ENCODE data around the gene CYP4F8. TPM values are rescaled to one million over a fixed set of nuclear protein-coding genes. Genes with fewer than 3 reads are reported as not detected.
"Not testable (repeated sequence)": the region's sequence is repeated elsewhere in the genome, so short reads cannot be mapped to it uniquely, and the experiment has no call there.

The CYP4F8 gene
- total RNA-seq, 2 donors from 2014 or later: 0.09 TPM; not detected in 1

DNA sequence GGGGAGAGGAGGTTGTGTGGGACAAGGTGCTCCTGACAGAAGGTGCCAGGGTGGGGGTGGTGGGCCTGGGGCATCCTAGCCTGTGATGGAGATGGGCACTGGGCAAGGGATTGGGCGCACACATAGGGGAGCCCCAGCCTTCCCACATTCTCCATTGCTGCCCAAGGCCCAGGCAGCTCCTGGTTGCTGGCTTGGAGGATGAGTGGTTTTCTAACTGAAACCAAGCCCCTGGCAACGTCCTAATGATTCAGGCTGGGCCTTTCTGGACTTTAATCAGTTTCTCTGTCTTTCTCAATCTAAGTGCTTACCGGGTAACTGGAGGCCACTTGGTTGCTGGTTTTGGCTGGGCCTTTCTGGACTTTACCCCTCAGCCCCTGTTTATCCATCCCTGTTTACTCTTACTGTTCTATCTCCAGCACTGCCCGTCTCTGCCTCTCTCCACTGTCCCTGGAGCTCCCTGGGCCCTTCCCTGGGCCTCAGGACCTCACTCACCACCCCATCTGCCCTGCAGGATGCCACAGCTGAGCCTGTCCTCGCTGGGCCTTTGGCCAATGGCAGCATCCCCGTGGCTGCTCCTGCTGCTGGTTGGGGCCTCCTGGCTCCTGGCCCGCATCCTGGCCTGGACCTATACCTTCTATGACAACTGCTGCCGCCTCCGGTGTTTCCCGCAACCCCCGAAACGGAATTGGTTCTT is 26.0 kb downstream of the CYP4F8 start:
- intact Hi-C loops (cut with DNase I, micrococcal nuclease): no loop called here
- peak; percentile 68 for ATAC-seq
- DNase-seq: peak; percentile 28 to 53

- intact Hi-C loops (cut with DNase I, micrococcal nuclease): no loop called here
- no peak for ATAC-seq
- no peak for DNase-seq
Observed at GRCh38 chr19:15641901-15642491, 27.0 kb downstream of the CYP4F8 start.

DNA sequence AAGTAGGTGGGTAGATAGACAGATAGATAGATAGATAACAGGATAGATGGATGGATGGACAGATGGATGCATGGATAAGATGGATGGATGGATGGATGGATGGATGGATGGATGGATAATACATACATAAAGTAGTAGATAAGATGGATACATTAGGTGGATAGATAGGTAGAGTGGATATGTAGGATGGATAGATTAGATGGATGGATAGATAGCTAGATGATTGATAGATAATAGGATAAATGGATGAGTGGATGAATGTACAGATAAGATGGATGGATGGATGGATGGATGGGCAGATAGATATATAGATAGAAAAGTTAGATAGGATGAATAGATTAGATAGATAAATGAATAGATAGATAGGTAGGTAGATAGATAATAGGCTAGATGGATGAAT is 27.8 kb downstream of the CYP4F8 start:
- DNase-seq (no peak), ATAC-seq (no peak)
- intact Hi-C loops (cut with DNase I, micrococcal nuclease): no loop called here

DNA sequence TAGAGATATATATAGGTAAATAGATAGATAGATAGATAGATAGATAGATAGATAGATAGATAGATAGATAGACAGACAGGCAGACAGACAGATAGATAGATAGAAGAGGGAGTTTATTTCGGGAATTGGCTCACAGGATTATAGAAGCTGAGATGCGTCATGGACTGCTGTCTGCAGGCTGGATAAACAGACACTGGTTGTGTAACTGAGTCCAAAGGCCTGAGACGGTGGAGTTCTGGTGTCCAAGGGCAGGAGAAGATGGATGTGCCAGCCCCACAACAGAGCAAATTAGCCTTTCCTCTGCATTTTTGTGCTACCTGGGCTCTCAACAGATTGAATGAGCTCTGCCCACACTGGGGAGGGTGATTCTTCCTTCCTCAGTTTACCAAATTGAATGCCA is 28.4 kb downstream of the CYP4F8 start:
- DNase-seq: no peak
- intact Hi-C loops (cut with DNase I, micrococcal nuclease): no loop called here
- ATAC-seq: no peak

GRCh38 chr19:15644066-15644741 is 29.2 kb downstream of the CYP4F8 start:
- ATAC-seq: no peak
- intact Hi-C loops (cut with DNase I, micrococcal nuclease): no loop called here
- no peak for DNase-seq

GRCh38 chr19:15644816-15645215 is 29.8 kb downstream of the CYP4F8 start:
- intact Hi-C loops (cut with DNase I, micrococcal nuclease): loop anchor here in 1 of 2 donors (5.0 kb wide), 1 partner anchor 367 kb away; no protein-coding TSS in a partner anchor
- ATAC-seq: no peak
- DNase-seq: no peak

- no peak for ATAC-seq
- intact Hi-C loops (cut with DNase I, micrococcal nuclease): loop anchor here in 1 of 2 donors (5.0 kb wide), 1 partner anchor 363 kb away; no protein-coding TSS in a partner anchor
- DNase-seq: no peak
Observed at GRCh38 chr19:15649526-15649925, 34.5 kb downstream of the CYP4F8 start.

DNA sequence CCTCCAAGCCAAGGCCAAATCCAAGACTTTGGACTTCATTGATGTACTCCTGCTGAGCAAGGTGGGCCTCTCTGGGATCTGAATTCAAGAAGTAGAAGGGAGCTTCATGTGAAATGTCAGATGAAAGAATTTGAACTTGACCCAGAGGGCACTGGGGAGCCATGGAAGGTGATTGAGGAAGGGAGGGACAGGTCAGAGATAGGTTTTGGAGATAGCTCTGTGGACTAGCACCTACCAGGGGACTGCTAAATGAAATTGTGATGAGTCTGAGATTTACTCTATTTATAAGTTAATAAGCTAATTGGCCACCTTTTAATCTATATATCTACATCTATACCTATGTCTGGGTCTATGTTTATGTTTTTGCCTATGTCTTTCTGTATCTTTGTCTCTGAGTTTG is 35.1 kb downstream of the CYP4F8 start:
- DNase-seq; intact Hi-C loops (cut with DNase I, micrococcal nuclease); ATAC-seq: not testable (repeated sequence)

DNA sequence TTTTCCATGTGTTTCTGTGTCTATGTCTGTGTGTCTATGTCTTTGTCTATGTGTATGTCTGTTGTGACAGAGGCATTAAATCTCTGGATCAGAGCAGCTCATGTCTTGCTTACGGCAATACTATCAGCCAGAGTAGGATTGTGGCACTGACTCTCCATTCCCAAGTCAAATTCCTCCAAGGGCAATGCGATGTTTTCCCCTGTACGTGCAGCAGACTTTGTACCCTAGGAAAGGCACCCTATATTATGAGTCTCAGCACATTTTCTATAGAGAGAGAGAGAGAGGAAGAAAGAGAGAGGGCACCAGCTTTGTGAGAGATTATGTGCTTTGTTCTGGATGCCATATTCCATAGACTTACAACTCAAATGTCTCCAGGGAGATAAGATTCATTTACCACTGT is 36.8 kb downstream of the CYP4F8 start:
- DNase-seq (no peak), ATAC-seq (no peak)
- intact Hi-C loops (cut with DNase I, micrococcal nuclease): no loop called here

- ATAC-seq (no peak), DNase-seq (no peak)
- intact Hi-C loops (cut with DNase I, micrococcal nuclease): no loop called here
Observed at GRCh38 chr19:15652559-15653278, 37.7 kb downstream of the CYP4F8 start.

DNA sequence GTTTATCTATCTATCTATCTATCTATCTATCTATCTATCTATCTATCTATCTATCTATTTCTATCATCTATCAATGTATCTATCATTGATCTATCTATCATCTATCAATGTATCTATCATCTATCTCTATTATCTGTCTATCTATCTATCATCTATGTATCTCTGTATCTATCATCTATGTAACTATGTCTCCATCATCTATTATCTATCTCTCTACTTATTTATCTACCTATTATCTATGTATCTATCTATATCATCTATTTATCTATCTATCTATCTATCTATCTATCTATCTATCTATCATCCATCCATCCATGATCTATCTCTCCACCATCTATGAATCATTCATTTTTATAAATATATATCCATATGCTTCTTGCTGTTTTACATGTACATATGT is 41.4 kb downstream of the CYP4F8 start:
- ATAC-seq (no peak), DNase-seq (no peak)
- intact Hi-C loops (cut with DNase I, micrococcal nuclease): no loop called here

DNA sequence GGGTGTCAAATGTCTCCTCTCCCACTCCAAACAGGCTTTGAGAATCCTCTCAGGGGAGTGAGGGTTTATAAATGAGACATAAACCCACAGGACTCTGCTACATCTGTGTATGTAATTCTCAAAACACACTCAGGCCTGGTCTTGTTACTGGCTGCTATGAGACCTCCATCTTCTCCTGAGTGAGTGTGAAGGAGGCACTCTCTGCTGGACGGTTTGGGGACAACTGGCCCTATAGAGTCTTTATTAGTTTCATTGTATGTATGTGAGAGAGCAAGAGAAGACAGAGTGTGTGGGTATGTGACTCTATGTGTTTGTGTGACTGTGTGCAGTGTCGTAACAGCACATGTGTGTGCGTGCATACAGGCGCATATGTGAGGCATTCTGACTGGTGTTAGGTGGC is 48.2 kb downstream of the CYP4F8 start:
- no peak for DNase-seq
- ATAC-seq: no peak
- intact Hi-C loops (cut with DNase I, micrococcal nuclease): no loop called here

- intact Hi-C loops (cut with DNase I, micrococcal nuclease): no loop called here
- ATAC-seq: no peak
Observed at GRCh38 chr19:15666186-15666585, 51.2 kb downstream of the CYP4F8 start.

GRCh38 chr19:15666883-15667282 is 51.9 kb downstream of the CYP4F8 start:
- intact Hi-C loops (cut with DNase I, micrococcal nuclease): no loop called here
- peak; percentile 98 for ATAC-seq
- DNase-seq: peak; percentile 53 to 67

More at GRCh38 chr19:15666186-15666585, 51.2 kb downstream of the CYP4F8 start:
- DNase-seq: no peak

DNA sequence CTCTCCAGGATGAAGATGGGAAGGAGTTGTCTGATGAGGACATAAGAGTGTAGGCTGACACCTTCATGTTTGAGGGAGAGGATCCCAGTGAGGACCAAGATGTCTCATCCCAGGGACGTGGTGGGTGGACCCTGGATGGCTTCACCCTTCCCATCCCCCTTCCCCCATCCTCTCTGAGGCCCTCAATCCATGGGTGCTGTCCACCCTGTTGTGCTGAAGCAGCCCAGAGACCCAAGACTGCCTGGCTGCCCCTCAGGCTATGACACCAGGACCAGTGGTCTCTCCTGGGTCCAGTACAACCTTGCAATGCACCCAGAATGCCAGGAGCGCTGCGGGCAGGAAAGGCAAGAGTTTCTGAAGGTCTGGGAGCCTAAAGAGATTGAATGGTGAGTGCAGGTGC is 54.4 kb downstream of the CYP4F8 start:
- ATAC-seq: no peak
- intact Hi-C loops (cut with DNase I, micrococcal nuclease): no loop called here
- DNase-seq: no peak

GRCh38 chr19:15669891-15670290 is 54.9 kb downstream of the CYP4F8 start:
- no peak for DNase-seq
- intact Hi-C loops (cut with DNase I, micrococcal nuclease): no loop called here
- no peak for ATAC-seq

GRCh38 chr19:15671237-15671821 is 56.3 kb downstream of the CYP4F8 start:
- intact Hi-C loops (cut with DNase I, micrococcal nuclease): no loop called here
- no peak for ATAC-seq
- DNase-seq: no peak

GRCh38 chr19:15671891-15672579 is 57.0 kb downstream of the CYP4F8 start:
- DNase-seq (no peak), ATAC-seq (no peak)
- intact Hi-C loops (cut with DNase I, micrococcal nuclease): no loop called here
